GM18502 (cell line): ENCODE results near the gene PRCD.

Source experiments
- ATAC-seq: cut with Tn5 transposase; IDR thresholded peaks from one replicate; pipeline ENCODE4 v1.9.1; 2021; ENCODE audit warnings: mild to moderate bottlenecking; ENCODE audit not compliant: unreplicated experiment, poor library complexity

Gene PRCD

GRCh38 chr17:76586741-76587487 lies 47.1 kb downstream of the PRCD start:
- no peak for ATAC-seq

- no peak for ATAC-seq
Measured at GRCh38 chr17:76588182-76588581, 48.3 kb downstream of the PRCD start.

GRCh38 chr17:76593384-76593826 lies 53.6 kb downstream of the PRCD start:
- no peak for ATAC-seq

GRCh38 chr17:76593959-76594358 lies 54.1 kb downstream of the PRCD start:
- no peak for ATAC-seq

GRCh38 chr17:76594690-76595089 lies 54.8 kb downstream of the PRCD start:
- ATAC-seq, result no peak
